Astrocyte of the spinal cord (primary cell): ENCODE data around the gene WFS1.

Source experiments
- DNase-seq: peaks from one replicate; pipeline ENCODE4 v3.0.0; 2011; ENCODE audit warnings: low read depth, low spot score
- H3K4me3 ChIP-seq: 2 replicates; pipeline ENCODE4 v1.5.1; 2011; ENCODE audit warnings: low read depth, mild to moderate bottlenecking, low read length, moderate library complexity
- CTCF ChIP-seq: IDR thresholded peaks from 2 replicates; pipeline ENCODE4 v1.5.1; 2012; ENCODE audit warnings: low read depth, mild to moderate bottlenecking, low read length, inconsistent platforms
- in situ Hi-C: cut with HindIII; loops from 2 replicates; pipeline ENCODE4 v1.10.0; 2017; ENCODE audit warnings: low sequenced_read_pairs

The WFS1 gene

GRCh38 chr4:6236816-6237390 lies 32.7 kb upstream of the WFS1 start:
- no peak overlapping the region for H3K4me3 ChIP-seq
- no peak for TF ChIP-seq CTCF
- in situ Hi-C loops = no loop called here
- no peak for DNase-seq

GRCh38 chr4:6239486-6239885 lies 30.2 kb upstream of the WFS1 start:
- no peak overlapping the region for H3K4me3 ChIP-seq
- in situ Hi-C loops = no loop called here
- DNase-seq = no peak
- TF ChIP-seq CTCF = no peak

GRCh38 chr4:6239968-6240367 lies 29.7 kb upstream of the WFS1 start:
- TF ChIP-seq CTCF = no peak
- H3K4me3 ChIP-seq = no peak overlapping the region
- in situ Hi-C loops = no loop called here
- DNase-seq = no peak

GRCh38 chr4:6241062-6241845 lies 28.4 kb upstream of the WFS1 start:
- DNase-seq = no peak
- TF ChIP-seq CTCF = no peak
- H3K4me3 ChIP-seq = no peak overlapping the region
- in situ Hi-C loops = no loop called here

GRCh38 chr4:6242271-6243029 lies 27.2 kb upstream of the WFS1 start:
- TF ChIP-seq CTCF = no peak
- no peak overlapping the region for H3K4me3 ChIP-seq
- DNase-seq = no peak
- in situ Hi-C loops = no loop called here

- TF ChIP-seq CTCF = no peak
- no peak overlapping the region for H3K4me3 ChIP-seq
- no peak for DNase-seq
- in situ Hi-C loops = no loop called here
These were observed 24.1 kb upstream of the WFS1 start for GRCh38 chr4:6245246-6246169.
